Spleen (tissue), 11 donors: ENCODE results near the gene RASEF. TPM values are rescaled to one million over a fixed set of nuclear protein-coding genes. Genes with fewer than 3 reads are reported as not detected.

Experiments
- DNase-seq: peaks from one replicate; pipeline ENCODE4 v3.0.0-alpha.2; 2020
- H3K27ac ChIP-seq, 8 donors: fragments of 200-600 bp; sonication (generic) in 7 of 8; 1 replicate in 4 of 8; 2 replicates in 4 of 8; pipeline versions ENCODE4 v1.5.0 to v1.8.0; 2016 to 2021; ENCODE audit warnings: inconsistent platforms in 4 of 8, mild to moderate bottlenecking in 4 of 8, moderate library complexity in 1 of 8
- H3K27me3 ChIP-seq, 7 donors: fragments of 200-600 bp; sonication (generic) in 6 of 7; replicated peaks in 1 of 7; 1 replicate in 4 of 7; 2 replicates in 3 of 7; pipeline versions ENCODE4 v1.5.0 to v1.8.0; 2016 to 2021; ENCODE audit warnings: inconsistent platforms in 3 of 7, mild to moderate bottlenecking in 1 of 7
- H3K36me3 ChIP-seq, 6 donors: fragments of 200-600 bp; sonication (generic) in 5 of 6; 1 replicate in 4 of 6; 2 replicates in 2 of 6; pipeline versions ENCODE4 v1.5.0 to v1.8.0; 2016 to 2021; ENCODE audit warnings: inconsistent platforms in 2 of 6
- H3K4me1 ChIP-seq, 6 donors: fragments of 200-600 bp; sonication (generic) in 5 of 6; 1 replicate in 3 of 6; 2 replicates in 3 of 6; pipeline versions ENCODE4 v1.5.0 to v1.8.0; 2016 to 2021; ENCODE audit warnings: inconsistent platforms in 3 of 6
- H3K4me3 ChIP-seq, 8 donors: fragments of 200-600 bp; sonication (generic) in 7 of 8; 1 replicate in 4 of 8; 2 replicates in 4 of 8; pipeline versions ENCODE4 v1.5.0 to v1.8.0; 2016 to 2021; ENCODE audit warnings: inconsistent platforms in 4 of 8, mild to moderate bottlenecking in 4 of 8, moderate library complexity in 2 of 8
- H3K9me3 ChIP-seq, 8 donors: fragments of 200-600 bp; sonication (generic) in 7 of 8; 1 replicate in 4 of 8; 2 replicates in 4 of 8; pipeline versions ENCODE4 v1.5.0 to v1.8.0; 2016 to 2021; ENCODE audit warnings: inconsistent platforms in 4 of 8
- CTCF ChIP-seq, 11 experiments: fragments of 200-600 bp in 7 of 11; fragments of 450-650 bp in 4 of 11; sonication (generic) in 4 of 11; IDR thresholded peaks in 8 of 11; conservative IDR thresholded peaks in 3 of 11; 1 replicate in 7 of 11; 2 replicates in 4 of 11; pipeline versions ENCODE4 v1.4.0 to v1.8.0; 2016 to 2021; ENCODE audit warnings: antibody characterized with exemption in 11 of 11, inconsistent platforms in 4 of 11, mild to moderate bottlenecking in 1 of 11
- POLR2A ChIP-seq, 3 donors: fragments of 450-650 bp; IDR thresholded peaks; one replicate each; pipeline ENCODE4 v1.5.1; 2017; ENCODE audit warnings: antibody characterized with exemption in 3 of 3, mild to moderate bottlenecking in 1 of 3
- POLR2AphosphoS5 ChIP-seq, 3 donors: sonication (generic); formaldehyde crosslinking; IDR thresholded peaks; one replicate each; pipeline ENCODE4 v1.5.1; 2017; ENCODE audit warnings: antibody characterized with exemption in 3 of 3
- WGBS, 5 donors: extraction: QIAGEN DNeasy Blood & Tissue Kit in 3 of 5; methylation state at CpG; one replicate each; pipeline versions ENCODE4 v1.1.5 to v1.1.7; 2013 to 2018; 5-methylcytosine and 5-hydroxymethylcytosine counted together
- intact Hi-C: fragments of 100-400 bp; cut with DNase I; formaldehyde crosslinking; loops from one replicate; pipeline ENCODE4 v1.15.0; 2023; ENCODE audit warnings: low total_unique reads
- polyA plus RNA-seq, 3 donors: library from polyadenylated mRNA; stranded (reverse); fragments of 200-250 nt; gene quantifications; one replicate each; pipeline ENCODE4 v1.2.1, GENCODE V29; 2013
- total RNA-seq, 7 donors: library from RNA; depleted of rRNA in 3 of 7; stranded (reverse); fragments of >200 nt in 3 of 7; fragmentation: NEBNext Ultra II Directional in 4 of 7; extraction: Animal tissue kit (Norgen Biotek cat#: 25700) in 4 of 7; gene quantifications; one replicate each; pipeline versions ENCODE4 v1.1.0 to v1.2.1, GENCODE V29; 2016 to 2021
- donor health status: healthy with polysubstance abuse.
- donor health status: DM: no; HTN: no; CAD: no; lungs with moderate emphysema.
- donor health status: DM: no; HTN: no; CAD: no.
- donor health status: Bipolar disorder and iron deficiency.
- donor health status: healthy.
- donor health status: DM: no; HTN: no; CAD: no.
- donor health status: DM: yes; HTN: yes; CAD: no.

RASEF gene
- total and polyA plus RNA-seq, 10 donors = 0.04 to 0.72 (median 0.21) TPM

DNA sequence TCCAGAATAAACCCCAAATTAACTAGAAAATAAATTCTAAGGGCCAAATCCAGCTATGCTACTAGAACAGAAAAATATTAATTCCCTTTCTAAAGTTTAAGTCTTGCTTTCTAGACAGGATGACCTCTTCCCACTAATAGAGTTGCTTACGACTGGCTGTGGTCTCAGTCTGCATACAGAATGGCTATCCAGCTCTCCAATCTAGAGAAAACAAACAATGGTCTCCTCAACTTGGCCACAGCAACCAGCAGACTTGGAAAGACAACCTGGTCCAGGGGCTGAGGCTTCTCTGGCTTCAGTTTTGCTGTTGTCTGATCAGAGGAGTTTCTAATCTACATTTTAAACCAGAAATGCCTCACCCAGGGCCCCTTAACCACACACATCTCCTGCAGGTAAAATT lies 28.9 kb downstream of the RASEF start:
- DNase-seq = no peak
- Histone ChIP-seq H3K36me3 (no peaks in the 10 kb centered on the region), H3K4me1 (no peaks in the 10 kb centered on the region), H3K27me3 (peaks cover 0 to 5% (median 0%) of the 10 kb centered on the region in 7 donors), H3K4me3 (no peak overlapping the region), H3K9me3 (no peaks in the 10 kb centered on the region), H3K27ac (no peak overlapping the region)
- 52 to 79% (median 71%) methylated on average over 1 of the region's 1 CpG for WGBS, 5 donors
- intact Hi-C loops = no loop called here
- TF ChIP-seq POLR2AphosphoS5 (IDR thresholded peaks at IDR 0.05) = no peak

DNA sequence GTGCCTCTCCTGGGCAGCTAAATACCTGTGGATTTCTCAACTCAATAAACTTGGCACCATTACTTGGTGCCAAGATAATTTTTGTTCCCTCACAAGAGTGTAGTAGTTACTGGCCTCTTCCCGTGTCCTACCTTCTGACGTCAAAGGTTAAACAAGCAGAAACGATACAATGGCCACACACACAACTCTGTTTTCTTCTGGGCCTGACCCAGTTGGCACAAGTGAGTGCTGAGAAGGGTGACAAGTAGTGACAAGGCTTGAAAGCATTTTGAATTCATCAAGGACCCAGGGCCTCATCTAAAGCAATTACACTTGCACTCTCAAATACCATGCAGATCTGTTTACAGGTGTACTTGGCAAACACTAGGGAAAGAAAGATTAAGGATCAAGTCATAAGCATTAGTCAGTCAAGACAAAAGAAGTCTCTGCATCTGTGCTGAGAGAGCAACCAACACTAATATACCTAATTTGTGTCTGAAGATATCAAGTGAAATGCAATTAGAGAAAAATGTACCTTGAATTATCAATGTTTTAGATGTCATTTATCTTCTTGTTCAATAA lies 30.8 kb downstream of the RASEF start:
- H3K36me3 ChIP-seq = no peaks in the 10 kb centered on the region
- H3K4me1 ChIP-seq = no peaks in the 10 kb centered on the region
- DNase-seq = no peak
- H3K4me3 ChIP-seq = no peak overlapping the region
- no peaks in the 10 kb centered on the region for H3K9me3 ChIP-seq
- no peak overlapping the region for H3K27ac ChIP-seq
- H3K27me3 ChIP-seq = peaks cover 0 to 5% (median 0%) of the 10 kb centered on the region in 7 donors
- TF ChIP-seq POLR2A (IDR thresholded peaks at IDR 0.05) (no peak), POLR2AphosphoS5 (IDR thresholded peaks at IDR 0.05) (no peak), CTCF (IDR thresholded peaks at IDR 0.05 in 8 of 11, conservative IDR thresholded peaks at IDR 0.05 in 3 of 11) (no peak)
- intact Hi-C loops = no loop called here
- 48 to 72% (median 63%) methylated on average over 3 of the region's 3 CpGs for WGBS, 5 donors

GRCh38 chr9:83030391-83031107 lies 32.4 kb downstream of the RASEF start:
- WGBS, 5 donors = 47 to 67% (median 64%) methylated on average over 6 of the region's 6 CpGs
- H3K27ac ChIP-seq = no peak overlapping the region
- intact Hi-C loops = no loop called here
- H3K4me1 ChIP-seq = no peaks in the 10 kb centered on the region
- H3K27me3 ChIP-seq = peaks cover 0 to 5% (median 0%) of the 10 kb centered on the region in 7 donors
- no peaks in the 10 kb centered on the region for H3K36me3 ChIP-seq
- DNase-seq = no peak
- TF ChIP-seq CTCF (IDR thresholded peaks at IDR 0.05 in 8 of 11, conservative IDR thresholded peaks at IDR 0.05 in 3 of 11) = no peak
- TF ChIP-seq POLR2A (IDR thresholded peaks at IDR 0.05) = no peak
- TF ChIP-seq POLR2AphosphoS5 (IDR thresholded peaks at IDR 0.05) = no peak
- H3K4me3 ChIP-seq = no peak overlapping the region
- no peaks in the 10 kb centered on the region for H3K9me3 ChIP-seq

GRCh38 chr9:83029531-83030137 lies 33.3 kb downstream of the RASEF start:
- 82 to 95% (median 91%) methylated on average over 7 of the region's 7 CpGs for WGBS, 5 donors
- peaks cover 0 to 5% (median 0%) of the 10 kb centered on the region in 7 donors for H3K27me3 ChIP-seq
- no peaks in the 10 kb centered on the region for H3K4me1 ChIP-seq
- intact Hi-C loops = no loop called here
- H3K9me3 ChIP-seq = no peaks in the 10 kb centered on the region
- no peaks in the 10 kb centered on the region for H3K36me3 ChIP-seq
- TF ChIP-seq CTCF (IDR thresholded peaks at IDR 0.05 in 8 of 11, conservative IDR thresholded peaks at IDR 0.05 in 3 of 11) (no peak), POLR2A (IDR thresholded peaks at IDR 0.05) (no peak), POLR2AphosphoS5 (IDR thresholded peaks at IDR 0.05) (no peak)
- H3K27ac ChIP-seq = no peak overlapping the region
- no peak overlapping the region for H3K4me3 ChIP-seq
- no peak for DNase-seq
